ENCODE results near the gene PHLPP1.

DNA sequence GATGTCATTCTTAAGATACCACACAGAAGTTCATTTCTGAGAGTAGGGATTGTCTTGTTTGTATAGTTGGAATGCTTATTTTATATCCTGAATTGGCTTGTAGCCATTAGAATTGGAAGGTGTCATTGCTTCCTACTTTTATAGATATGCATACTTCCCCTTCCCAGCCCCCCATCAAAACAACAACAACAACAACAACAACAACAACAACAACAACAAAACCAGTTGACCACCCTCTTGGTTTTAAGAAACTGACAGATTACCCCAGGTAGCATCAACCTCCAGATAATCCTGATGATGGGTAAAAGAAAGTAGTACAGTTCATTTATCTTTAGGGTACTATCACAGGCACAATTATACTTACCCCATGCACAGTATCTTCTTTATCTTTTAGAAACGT lies 20.0 kb downstream of the PHLPP1 start:
- TF ChIP-seq POLR2A (IDR thresholded peaks at IDR 0.05; ENCODE audit: low read length) (no peak), RAD21 (conservative IDR thresholded peaks at IDR 0.05 in 1 of 2, IDR thresholded peaks at IDR 0.05 in 1 of 2) (no peak), SMC3 (IDR thresholded peaks at IDR 0.05) (no peak)
- TF ChIP-seq, protein P1, sequence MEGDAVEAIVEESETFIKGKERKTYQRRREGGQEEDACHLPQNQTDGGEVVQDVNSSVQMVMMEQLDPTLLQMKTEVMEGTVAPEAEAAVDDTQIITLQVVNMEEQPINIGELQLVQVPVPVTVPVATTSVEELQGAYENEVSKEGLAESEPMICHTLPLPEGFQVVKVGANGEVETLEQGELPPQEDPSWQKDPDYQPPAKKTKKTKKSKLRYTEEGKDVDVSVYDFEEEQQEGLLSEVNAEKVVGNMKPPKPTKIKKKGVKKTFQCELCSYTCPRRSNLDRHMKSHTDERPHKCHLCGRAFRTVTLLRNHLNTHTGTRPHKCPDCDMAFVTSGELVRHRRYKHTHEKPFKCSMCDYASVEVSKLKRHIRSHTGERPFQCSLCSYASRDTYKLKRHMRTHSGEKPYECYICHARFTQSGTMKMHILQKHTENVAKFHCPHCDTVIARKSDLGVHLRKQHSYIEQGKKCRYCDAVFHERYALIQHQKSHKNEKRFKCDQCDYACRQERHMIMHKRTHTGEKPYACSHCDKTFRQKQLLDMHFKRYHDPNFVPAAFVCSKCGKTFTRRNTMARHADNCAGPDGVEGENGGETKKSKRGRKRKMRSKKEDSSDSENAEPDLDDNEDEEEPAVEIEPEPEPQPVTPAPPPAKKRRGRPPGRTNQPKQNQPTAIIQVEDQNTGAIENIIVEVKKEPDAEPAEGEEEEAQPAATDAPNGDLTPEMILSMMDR (IDR thresholded peaks at IDR 0.05): no peak
- TF ChIP-seq, protein P2, sequence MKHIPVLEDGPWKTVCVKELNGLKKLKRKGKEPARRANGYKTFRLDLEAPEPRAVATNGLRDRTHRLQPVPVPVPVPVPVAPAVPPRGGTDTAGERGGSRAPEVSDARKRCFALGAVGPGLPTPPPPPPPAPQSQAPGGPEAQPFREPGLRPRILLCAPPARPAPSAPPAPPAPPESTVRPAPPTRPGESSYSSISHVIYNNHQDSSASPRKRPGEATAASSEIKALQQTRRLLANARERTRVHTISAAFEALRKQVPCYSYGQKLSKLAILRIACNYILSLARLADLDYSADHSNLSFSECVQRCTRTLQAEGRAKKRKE (CRISPR knock-in tag; IDR thresholded peaks at IDR 0.05; ENCODE audit: low read depth): no peak
